Mesendoderm (in vitro differentiated cells): Measurements from ENCODE around the gene DEK. TPM values are rescaled to one million over a fixed set of nuclear protein-coding genes. Genes with fewer than 3 reads are reported as not detected.
A peak's percentile ranks its signal among the peaks of the same experiment; 100 is the strongest.
"Not testable (repeated sequence)": the region's sequence is repeated elsewhere in the genome, so short reads cannot be mapped to it uniquely, and the experiment has no call there.

Experiments used
- DNase-seq: peaks from one replicate; pipeline ENCODE4 v3.0.0; 2013
- H2AK5ac ChIP-seq: 2 replicates; pipeline ENCODE4 v1.6.1; 2013; ENCODE audit warnings: low read length, inconsistent platforms
- H2BK120ac ChIP-seq: 2 replicates; pipeline ENCODE4 v1.6.1; 2013; ENCODE audit warnings: low read depth, mild to moderate bottlenecking, low read length, moderate library complexity, mixed read lengths
- H2BK15ac ChIP-seq: replicated peaks from 2 replicates; pipeline ENCODE4 v1.6.1; 2013; ENCODE audit warnings: low read depth, mild to moderate bottlenecking, moderate library complexity
- H2BK5ac ChIP-seq: 2 replicates; pipeline ENCODE4 v1.6.1; 2013; ENCODE audit warnings: low read length, inconsistent platforms
- H3K18ac ChIP-seq: 2 replicates; pipeline ENCODE4 v1.6.1; 2013; ENCODE audit warnings: mild to moderate bottlenecking, low read length, mixed read lengths
- H3K23ac ChIP-seq: one replicate; pipeline ENCODE4 v1.6.1; 2013; ENCODE audit warnings: low read length
- H3K27ac ChIP-seq: 2 replicates; pipeline ENCODE4 v1.5.1; 2013; ENCODE audit warnings: low read depth, mild to moderate bottlenecking, inconsistent platforms, low read length, moderate library complexity
- H3K27me3 ChIP-seq: 2 replicates; pipeline ENCODE4 v1.6.1; 2013; ENCODE audit warnings: low read length, control low read depth, mild to moderate bottlenecking, inconsistent platforms; ENCODE audit not compliant: insufficient read depth, poor library complexity
- H3K36me3 ChIP-seq: 2 replicates; pipeline ENCODE4 v1.6.1; 2013; ENCODE audit warnings: low read length, inconsistent platforms; ENCODE audit not compliant: control insufficient read depth, insufficient read depth
- H3K4ac ChIP-seq: one replicate; pipeline ENCODE4 v1.6.1; 2013; ENCODE audit warnings: low read depth, mild to moderate bottlenecking, low read length, moderate library complexity
- H3K4me1 ChIP-seq: 2 replicates; pipeline ENCODE4 v1.6.1; 2013; ENCODE audit warnings: low read depth, low read length, inconsistent platforms; ENCODE audit not compliant: control insufficient read depth
- H3K4me2 ChIP-seq: 2 replicates; pipeline ENCODE4 v1.6.1; 2013; ENCODE audit warnings: low read length
- H3K4me3 ChIP-seq: 2 replicates; pipeline ENCODE4 v1.5.1; 2013; ENCODE audit warnings: mild to moderate bottlenecking, low read length
- H3K56ac ChIP-seq: one replicate; pipeline ENCODE4 v1.6.1; 2013; ENCODE audit warnings: low read length
- H3K79me1 ChIP-seq: 2 replicates; pipeline ENCODE4 v1.6.1; 2013; ENCODE audit warnings: low read length, inconsistent platforms
- H3K79me2 ChIP-seq: 2 replicates; pipeline ENCODE4 v1.6.1; 2013; ENCODE audit warnings: mild to moderate bottlenecking, low read length; ENCODE audit not compliant: control insufficient read depth, insufficient read depth
- H3K9ac ChIP-seq: 2 replicates; pipeline ENCODE4 v1.6.1; 2013; ENCODE audit warnings: low read length, inconsistent platforms
- H4K5ac ChIP-seq: one replicate; pipeline ENCODE4 v1.6.1; 2013; ENCODE audit warnings: low read length
- H4K8ac ChIP-seq: one replicate; pipeline ENCODE4 v1.6.1; 2013; ENCODE audit warnings: low read depth, mild to moderate bottlenecking, control low read depth, low read length, moderate library complexity
- WGBS: extraction: QIAGEN DNeasy Blood & Tissue Kit; methylation state at CpG from one replicate; pipeline ENCODE4 v1.1.7; 2013; ENCODE audit warnings: low lambda C conversion rate, missing lambda C conversion rate; ENCODE audit not compliant: insufficient coverage; ENCODE audit errors: extremely low coverage; 5-methylcytosine and 5-hydroxymethylcytosine counted together
- polyA plus RNA-seq, 2 experiments: library from polyadenylated mRNA; stranded (reverse); fragments of 200-250 nt; gene quantifications; one replicate each; pipeline ENCODE4 v1.2.3, GENCODE V29; 2013

The DEK gene
- polyA plus RNA-seq (2013, experiment 1 of 2) = 262 TPM
- polyA plus RNA-seq (2013, experiment 2 of 2) = 269 TPM

GRCh38 chr6:18264219-18264922, at the start of gene DEK:
TSS of gene DEK (minus strand) at chr6:18264530. CDS start at chr6:18263987, 543 bp downstream.
- Histone ChIP-seq H3K9ac (peak within 1 kb of the TSS; percentile 77), H3K36me3 (no peaks in the 10 kb centered on the region), H3K23ac (peak within 1 kb of the TSS; percentile 85), H3K4me3 (peak within 1 kb of the TSS; percentile 50), H3K79me1 (no peaks in the 10 kb centered on the region), H4K8ac (no peak within 1 kb of the TSS), H2AK5ac (peak within 1 kb of the TSS; percentile 40), H3K27me3 (no peaks in the 10 kb centered on the region), H2BK15ac (no peak within 1 kb of the TSS), H3K27ac (peak within 1 kb of the TSS; percentile 94), H3K79me2 (peaks cover 47% of the 10 kb centered on the region), H2BK120ac (peak within 1 kb of the TSS; percentile 75), H3K56ac (peak within 1 kb of the TSS; percentile 95), H3K4me1 (peaks cover 5% of the 10 kb centered on the region), H2BK5ac (no peak within 1 kb of the TSS), H3K18ac (peak within 1 kb of the TSS; percentile 100), H3K4ac (peak within 1 kb of the TSS; percentile 100), H4K5ac (peak within 1 kb of the TSS; percentile 6), H3K4me2 (peak within 1 kb of the TSS; percentile 63)
- DNase-seq = peak; percentile 91
- no CpG with 5 or more reads among the region's 113 CpGs for WGBS

GRCh38 chr6:18312368-18312767, 48.0 kb upstream of the DEK start:
- H3K79me1 ChIP-seq = no peaks in the 10 kb centered on the region
- H2BK15ac ChIP-seq = no peak overlapping the region
- H3K4me1 ChIP-seq = peaks cover 3% of the 10 kb centered on the region
- no peaks in the 10 kb centered on the region for H3K36me3 ChIP-seq
- no peaks in the 10 kb centered on the region for H3K79me2 ChIP-seq
- no peak overlapping the region for H3K18ac ChIP-seq
- H3K27me3 ChIP-seq = no peaks in the 10 kb centered on the region
- peak; percentile 83 for DNase-seq
- H4K8ac ChIP-seq = no peak overlapping the region
- no peak overlapping the region for H3K4me3 ChIP-seq
- no peak overlapping the region for H3K56ac ChIP-seq
- H2BK5ac ChIP-seq = no peak overlapping the region
- H3K4ac ChIP-seq = no peak overlapping the region
- no peak overlapping the region for H2AK5ac ChIP-seq
- no peak overlapping the region for H4K5ac ChIP-seq
- no peak overlapping the region for H3K23ac ChIP-seq
- H3K4me2 ChIP-seq = no peak overlapping the region
- H2BK120ac ChIP-seq = no peak overlapping the region
- no peak overlapping the region for H3K9ac ChIP-seq
- H3K27ac ChIP-seq = no peak overlapping the region

GRCh38 chr6:18310010-18310409, 45.7 kb upstream of the DEK start:
- H3K36me3 ChIP-seq, H3K27me3 ChIP-seq, H2BK15ac ChIP-seq, H3K18ac ChIP-seq, H2AK5ac ChIP-seq, DNase-seq, H4K5ac ChIP-seq, H3K9ac ChIP-seq, H3K27ac ChIP-seq, H3K4me2 ChIP-seq, H3K4ac ChIP-seq, H3K4me3 ChIP-seq, H3K56ac ChIP-seq, H3K79me2 ChIP-seq, H4K8ac ChIP-seq, H3K79me1 ChIP-seq, H2BK120ac ChIP-seq, H3K4me1 ChIP-seq, H2BK5ac ChIP-seq, H3K23ac ChIP-seq: not testable (repeated sequence)
- WGBS = no CpG with 5 or more reads among the region's 8 CpGs

GRCh38 chr6:18309046-18309445, 44.7 kb upstream of the DEK start:
- H3K9ac ChIP-seq = no peak overlapping the region
- no peak overlapping the region for H3K4me2 ChIP-seq
- H3K23ac ChIP-seq = no peak overlapping the region
- no peak overlapping the region for H3K56ac ChIP-seq
- H2BK5ac ChIP-seq = no peak overlapping the region
- H3K79me1 ChIP-seq = no peaks in the 10 kb centered on the region
- DNase-seq = no peak
- no peak overlapping the region for H3K4me3 ChIP-seq
- H3K4me1 ChIP-seq = peaks cover under 1% of the 10 kb centered on the region
- no peak overlapping the region for H2BK120ac ChIP-seq
- H3K18ac ChIP-seq = no peak overlapping the region
- H2AK5ac ChIP-seq = no peak overlapping the region
- no peaks in the 10 kb centered on the region for H3K36me3 ChIP-seq
- no CpG with 5 or more reads among the region's 5 CpGs for WGBS
- no peak overlapping the region for H2BK15ac ChIP-seq
- H3K79me2 ChIP-seq = no peaks in the 10 kb centered on the region
- H4K5ac ChIP-seq = no peak overlapping the region
- H4K8ac ChIP-seq = no peak overlapping the region
- no peak overlapping the region for H3K4ac ChIP-seq
- no peaks in the 10 kb centered on the region for H3K27me3 ChIP-seq
- no peak overlapping the region for H3K27ac ChIP-seq

GRCh38 chr6:18308070-18308735, 43.9 kb upstream of the DEK start:
- no peak overlapping the region for H3K56ac ChIP-seq
- no peak overlapping the region for H2AK5ac ChIP-seq
- no peak overlapping the region for H2BK120ac ChIP-seq
- no peak overlapping the region for H4K5ac ChIP-seq
- no peaks in the 10 kb centered on the region for H3K27me3 ChIP-seq
- no peak overlapping the region for H2BK15ac ChIP-seq
- H3K4ac ChIP-seq = no peak overlapping the region
- H3K36me3 ChIP-seq = no peaks in the 10 kb centered on the region
- H2BK5ac ChIP-seq = no peak overlapping the region
- DNase-seq = no peak
- no peak overlapping the region for H3K4me2 ChIP-seq
- H3K4me1 ChIP-seq = no peaks in the 10 kb centered on the region
- H3K18ac ChIP-seq = no peak overlapping the region
- no CpG with 5 or more reads among the region's 4 CpGs for WGBS
- no peak overlapping the region for H3K27ac ChIP-seq
- H3K23ac ChIP-seq = no peak overlapping the region
- no peak overlapping the region for H3K9ac ChIP-seq
- no peaks in the 10 kb centered on the region for H3K79me2 ChIP-seq
- H3K79me1 ChIP-seq = no peaks in the 10 kb centered on the region
- H4K8ac ChIP-seq = no peak overlapping the region
- H3K4me3 ChIP-seq = no peak overlapping the region
